CD4-positive, alpha-beta memory T cell (primary cell): Measurements from ENCODE around the gene RGS7. TPM values are rescaled to one million over a fixed set of nuclear protein-coding genes. Genes with fewer than 3 reads are reported as not detected.
A peak's percentile ranks its signal among the peaks of the same experiment; 100 is the strongest.
"Not testable (repeated sequence)": the region's sequence is repeated elsewhere in the genome, so short reads cannot be mapped to it uniquely, and the experiment has no call there.

Experiments
- CTCF ChIA-PET: fragments of 350-600 bp; sonication (Branson Sonifier 250); formaldehyde crosslinking; loops from one replicate; lab custom pipeline; 2021; ENCODE audit warnings: inconsistent platforms; ENCODE audit not compliant: partially characterized antibody; lab: Charles Lee
- POLR2A ChIA-PET: fragments of 350-600 bp; sonication (Branson Sonifier 250); formaldehyde crosslinking; loops from one replicate; lab custom pipeline; 2021; ENCODE audit not compliant: partially characterized antibody; lab: Charles Lee
- DNase-seq, 5 donors: peaks; one replicate each; pipeline versions ENCODE4 v3.0.0 to v3.0.0-alpha.2; 2020 to 2022; ENCODE audit warnings: mixed read lengths in 1 of 5
- H3K27ac ChIP-seq: one replicate; pipeline ENCODE4 v1.7.0; 2013; ENCODE audit warnings: low read depth, low read length
- H3K27me3 ChIP-seq: 2 replicates; pipeline ENCODE4 v1.7.0; 2013; ENCODE audit warnings: mild to moderate bottlenecking, low read length, moderate library complexity; ENCODE audit not compliant: insufficient read depth
- H3K36me3 ChIP-seq: 2 replicates; pipeline ENCODE4 v1.7.0; 2013; ENCODE audit warnings: mild to moderate bottlenecking, low read length, moderate library complexity; ENCODE audit not compliant: insufficient read depth
- H3K4me1 ChIP-seq: 2 replicates; pipeline ENCODE4 v1.7.0; 2013; ENCODE audit warnings: mild to moderate bottlenecking, low read length, moderate library complexity; ENCODE audit not compliant: insufficient read depth
- H3K4me3 ChIP-seq, 2 donors: one replicate each; pipeline ENCODE4 v1.7.0; 2013; ENCODE audit warnings: low read length in 2 of 2, mild to moderate bottlenecking in 1 of 2
- H3K9me3 ChIP-seq, 2 donors: one replicate each; pipeline ENCODE4 v1.7.0; 2013; ENCODE audit warnings: low read length in 2 of 2, control low read depth in 1 of 2; ENCODE audit not compliant: control insufficient read depth in 1 of 2
- H3K27ac Mint-ChIP-seq, 7 donors: one replicate each; pipeline ENCODE4 v1.8.0; 2020 to 2021; ENCODE audit warnings: mixed read lengths in 7 of 7, mild to moderate bottlenecking in 6 of 7, inconsistent platforms in 3 of 7, moderate library complexity in 3 of 7
- H3K27me3 Mint-ChIP-seq, 2 donors: one replicate each; pipeline ENCODE4 v1.8.0; 2020 to 2021; ENCODE audit warnings: mixed read lengths in 2 of 2
- H3K36me3 Mint-ChIP-seq, 2 donors: one replicate each; pipeline ENCODE4 v1.8.0; 2020 to 2021; ENCODE audit warnings: mixed read lengths in 2 of 2, inconsistent platforms in 1 of 2, mild to moderate bottlenecking in 1 of 2
- H3K4me1 Mint-ChIP-seq, 4 donors: one replicate each; pipeline ENCODE4 v1.8.0; 2020 to 2021; ENCODE audit warnings: mixed read lengths in 4 of 4, mild to moderate bottlenecking in 1 of 4
- H3K4me3 Mint-ChIP-seq, 8 donors: one replicate each; pipeline ENCODE4 v1.8.0; 2020 to 2021; ENCODE audit warnings: mixed read lengths in 8 of 8, mild to moderate bottlenecking in 7 of 8, moderate library complexity in 6 of 8, inconsistent platforms in 3 of 8
- H3K9me3 Mint-ChIP-seq, 8 donors: one replicate each; pipeline ENCODE4 v1.8.0; 2020 to 2021; ENCODE audit warnings: mixed read lengths in 8 of 8, mild to moderate bottlenecking in 5 of 8, inconsistent platforms in 3 of 8, moderate library complexity in 1 of 8
- intact Hi-C: fragments of 100-400 bp; cut with micrococcal nuclease; formaldehyde crosslinking; loops from one replicate; pipeline ENCODE4 v1.15.1; 2023
- microRNA-seq: library from miRNA; unstranded; fragments of <30 nt; microRNA quantifications from one replicate; pipeline ENCODE4 v1.2.0, GENCODE V29; 2021; ENCODE audit warnings: borderline replicate concordance, borderline number of aligned reads, borderline microRNAs expressed, mixed read lengths
- polyA plus RNA-seq, 2 donors: library from polyadenylated mRNA; unstranded; fragments of 300-500 nt; fragmentation: Illumina TruSeq; gene quantifications; one replicate each; pipeline ENCODE4 v1.2.3, GENCODE V29; 2021
- total RNA-seq, 2 experiments: library from RNA; stranded (reverse); gene quantifications; one replicate each; pipeline ENCODE4 v1.2.3, GENCODE V29; 2021

Gene RGS7
- total and polyA plus RNA-seq, 4 experiments from 2014 or later, result not detected

DNA sequence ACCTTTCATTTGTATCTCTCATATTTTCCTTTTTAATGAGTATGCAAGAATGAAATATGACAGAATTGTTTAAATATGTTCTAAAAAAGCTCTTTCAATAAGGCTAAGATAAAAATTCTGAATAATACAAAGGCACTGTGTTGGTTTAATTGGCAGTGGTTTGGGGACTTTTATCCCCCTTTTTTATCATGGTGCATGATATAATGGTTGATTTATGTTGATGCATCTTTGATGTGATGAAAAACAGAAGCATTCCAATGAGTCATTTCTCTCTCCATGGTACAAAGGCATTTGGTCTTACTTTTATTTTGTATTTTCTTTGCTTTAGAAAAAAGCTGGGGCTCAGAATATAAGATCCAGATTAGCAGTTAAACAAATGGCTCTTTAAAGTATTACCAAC lies 617.9 kb downstream of the RGS7 start:
- Histone ChIP-seq H3K4me3 (no peak overlapping the region), H3K27me3 (no peaks in the 10 kb centered on the region), H3K27ac (no peak overlapping the region), H3K36me3 (no peaks in the 10 kb centered on the region), H3K4me1 (no peaks in the 10 kb centered on the region), H3K9me3 (no peaks in the 10 kb centered on the region)
- Mint-ChIP-seq H3K4me1 (no peaks in the 10 kb centered on the region), H3K9me3 (peaks cover 0 to 2% (median 0%) of the 10 kb centered on the region in 8 donors), H3K27me3 (no peaks in the 10 kb centered on the region), H3K27ac (no peak overlapping the region), H3K4me3 (no peak overlapping the region), H3K36me3 (no peaks in the 10 kb centered on the region)
- no peak for DNase-seq
- intact Hi-C loops, result no loop called here
- ChIA-PET CTCF (no interaction called here), POLR2A (no interaction called here)

DNA sequence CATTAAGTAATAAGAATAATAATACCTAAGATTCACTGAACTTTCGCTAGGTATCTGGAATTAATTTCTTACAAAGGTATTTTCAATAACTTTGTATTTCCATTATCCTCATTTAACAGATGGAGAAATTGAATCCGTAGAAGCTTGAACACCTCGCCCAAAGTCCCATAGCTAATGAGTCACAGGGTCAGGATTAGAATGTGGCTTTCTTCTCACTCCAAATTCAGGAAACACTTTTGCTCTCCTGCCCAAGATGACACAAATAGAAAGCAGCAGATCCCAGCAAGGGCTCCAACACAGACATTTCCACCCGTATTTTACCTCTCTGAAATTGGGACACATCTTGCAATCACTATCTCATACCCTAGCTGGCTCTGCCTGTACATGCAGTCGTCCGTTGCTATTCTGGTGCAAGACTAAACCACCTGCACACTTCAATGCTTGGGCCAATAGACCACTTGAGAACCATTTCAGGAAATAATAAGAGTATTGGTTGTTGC lies 619.2 kb downstream of the RGS7 start:
- Mint-ChIP-seq H3K4me3 (no peak overlapping the region), H3K27ac (no peak overlapping the region), H3K27me3 (no peaks in the 10 kb centered on the region), H3K36me3 (no peaks in the 10 kb centered on the region), H3K9me3 (no peaks in the 10 kb centered on the region), H3K4me1 (no peaks in the 10 kb centered on the region)
- ChIA-PET CTCF (no interaction called here), POLR2A (no interaction called here)
- Histone ChIP-seq H3K36me3 (no peaks in the 10 kb centered on the region), H3K9me3 (no peaks in the 10 kb centered on the region), H3K27ac (no peak overlapping the region), H3K4me3 (no peak overlapping the region), H3K4me1 (no peaks in the 10 kb centered on the region), H3K27me3 (no peaks in the 10 kb centered on the region)
- intact Hi-C loops, result no loop called here
- DNase-seq, result no peak

DNA sequence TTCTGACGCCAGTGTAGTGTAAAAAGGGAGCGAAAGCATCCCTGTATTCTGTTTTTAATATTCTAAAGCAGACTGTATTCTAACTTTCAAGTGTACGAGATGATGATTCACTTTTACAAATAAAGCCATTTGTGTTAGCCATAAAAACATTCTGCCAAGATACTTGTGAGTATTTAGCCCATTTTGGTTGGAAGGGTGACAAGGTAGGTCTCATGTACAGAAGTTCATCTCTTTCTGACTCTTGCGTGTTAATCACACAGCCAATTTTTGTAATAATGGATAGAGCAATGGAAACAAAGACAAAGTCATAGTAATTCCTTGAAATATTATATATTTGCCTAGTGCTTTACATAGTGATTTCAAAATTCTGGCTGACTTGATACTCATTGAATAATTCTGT lies 619.7 kb downstream of the RGS7 start:
- no peak overlapping the region for H3K4me3 Mint-ChIP-seq
- no peaks in the 10 kb centered on the region for H3K9me3 Mint-ChIP-seq
- H3K27me3 Mint-ChIP-seq, result no peaks in the 10 kb centered on the region
- H3K36me3 Mint-ChIP-seq, result no peaks in the 10 kb centered on the region
- H3K27ac Mint-ChIP-seq, result no peak overlapping the region
- H3K27me3 ChIP-seq, result no peaks in the 10 kb centered on the region
- H3K9me3 ChIP-seq, result no peaks in the 10 kb centered on the region
- no peaks in the 10 kb centered on the region for H3K4me1 ChIP-seq
- intact Hi-C loops, result no loop called here
- H3K27ac ChIP-seq, result no peak overlapping the region
- no peak overlapping the region for H3K4me3 ChIP-seq
- H3K36me3 ChIP-seq, result no peaks in the 10 kb centered on the region
- POLR2A ChIA-PET, result no interaction called here
- no peaks in the 10 kb centered on the region for H3K4me1 Mint-ChIP-seq
- CTCF ChIA-PET, result no interaction called here
- no peak for DNase-seq

DNA sequence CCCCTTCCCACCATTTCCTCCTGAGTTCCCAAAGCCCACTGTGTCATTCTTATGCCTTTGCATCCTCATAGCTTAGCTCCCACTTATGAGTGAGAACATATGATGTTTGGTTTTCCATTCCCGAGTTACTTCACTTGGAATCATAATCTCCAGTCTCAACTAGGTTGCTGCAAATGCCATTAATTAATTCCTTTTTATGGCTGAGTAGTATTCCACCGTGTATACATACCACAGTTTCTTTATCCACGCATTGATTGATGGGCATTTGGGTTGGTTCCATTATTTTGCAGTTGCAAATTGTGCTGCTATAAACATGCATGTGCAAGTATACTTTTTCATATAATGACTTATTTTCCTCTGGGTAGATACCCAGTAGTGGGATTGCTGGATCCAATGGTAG lies 622.3 kb downstream of the RGS7 start:
- H3K36me3 ChIP-seq, H3K9me3 ChIP-seq, H3K4me1 ChIP-seq, H3K27ac Mint-ChIP-seq, H3K4me3 ChIP-seq, H3K36me3 Mint-ChIP-seq, H3K27me3 ChIP-seq, CTCF ChIA-PET, POLR2A ChIA-PET, H3K27me3 Mint-ChIP-seq, H3K9me3 Mint-ChIP-seq, H3K27ac ChIP-seq, DNase-seq, H3K4me3 Mint-ChIP-seq, intact Hi-C loops, H3K4me1 Mint-ChIP-seq: not testable (repeated sequence)

DNA sequence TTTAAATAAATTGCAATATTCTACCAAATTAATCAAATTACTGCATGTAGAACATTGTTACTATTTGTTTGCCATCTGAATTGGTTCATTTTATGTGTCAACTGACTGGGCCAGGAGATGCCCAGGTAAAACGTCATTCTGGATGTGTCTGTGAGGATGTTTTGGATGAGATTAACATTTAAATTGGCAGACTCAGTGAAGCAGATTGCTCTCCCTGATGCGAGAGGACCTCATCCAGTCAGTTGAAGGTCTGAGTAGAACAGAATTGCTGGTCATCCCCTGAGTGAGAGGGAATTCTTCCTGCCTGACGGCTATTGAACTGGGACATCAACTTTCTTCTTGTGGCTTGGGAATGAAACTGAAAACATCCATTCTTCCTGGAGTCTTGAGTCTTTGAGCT lies 623.0 kb downstream of the RGS7 start:
- Histone ChIP-seq H3K27me3 (no peaks in the 10 kb centered on the region), H3K9me3 (no peaks in the 10 kb centered on the region), H3K4me3 (no peak overlapping the region), H3K36me3 (no peaks in the 10 kb centered on the region), H3K27ac (no peak overlapping the region), H3K4me1 (no peaks in the 10 kb centered on the region)
- Mint-ChIP-seq H3K9me3 (peaks cover 0 to 3% (median 0%) of the 10 kb centered on the region in 8 donors), H3K4me1 (peaks cover 0 to 2% (median under 1%) of the 10 kb centered on the region in 4 donors), H3K4me3 (no peak overlapping the region), H3K27ac (no peak overlapping the region), H3K27me3 (no peaks in the 10 kb centered on the region), H3K36me3 (no peaks in the 10 kb centered on the region)
- CTCF ChIA-PET, result no interaction called here
- no peak for DNase-seq
- intact Hi-C loops, result no loop called here
- POLR2A ChIA-PET, result no interaction called here

DNA sequence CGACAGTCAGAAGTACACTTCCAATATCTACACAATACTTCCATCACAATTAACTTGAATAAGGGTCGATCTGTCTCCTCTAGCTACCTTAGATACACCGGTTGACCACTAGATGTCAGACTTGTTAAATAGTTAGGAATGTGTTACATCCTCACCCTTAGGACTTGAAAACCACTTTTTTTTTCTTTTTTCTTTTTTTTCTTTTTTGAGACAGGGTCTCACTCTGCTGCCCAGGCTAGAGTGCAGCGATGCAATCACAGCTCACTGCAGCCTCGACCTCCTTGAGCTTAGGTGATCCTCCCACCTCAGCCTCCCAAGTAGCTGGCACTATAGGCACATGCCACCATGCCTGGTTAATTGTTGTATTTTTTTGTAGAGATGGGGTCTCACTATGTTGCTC lies 624.6 kb downstream of the RGS7 start:
- Histone ChIP-seq H3K27ac (no peak overlapping the region), H3K36me3 (no peaks in the 10 kb centered on the region), H3K4me1 (no peaks in the 10 kb centered on the region), H3K27me3 (no peaks in the 10 kb centered on the region), H3K9me3 (no peaks in the 10 kb centered on the region), H3K4me3 (no peak overlapping the region)
- H3K27ac Mint-ChIP-seq, result no peak overlapping the region
- H3K4me1 Mint-ChIP-seq, result peaks cover 0 to 2% (median under 1%) of the 10 kb centered on the region in 4 donors
- POLR2A ChIA-PET, result no interaction called here
- no peaks in the 10 kb centered on the region for H3K27me3 Mint-ChIP-seq
- H3K9me3 Mint-ChIP-seq, result peaks cover 0 to 3% (median 0%) of the 10 kb centered on the region in 8 donors
- intact Hi-C loops, result no loop called here
- peak in 3 of 5 donors; percentile 2 to 14 (median 8) for DNase-seq
- H3K4me3 Mint-ChIP-seq, result no peak overlapping the region
- CTCF ChIA-PET, result interaction anchor here (1.7 kb wide), 1 partner anchor 9 kb away, joined by 4 read pairs; no protein-coding TSS in a partner anchor
- no peaks in the 10 kb centered on the region for H3K36me3 Mint-ChIP-seq

Small RNA genes lying within 50 kb of the gene (microRNA-seq; reads per million reads assigned to microRNA genes)
- gene MIR3123, result not detected

Other genes starting within 250 kb of the RGS7 start
- gene FH, start 162.6 kb upstream of the RGS7 start, total RNA-seq, result 10 to 100 TPM; 21.0 to 25.9 TPM
- gene FH, start 162.6 kb upstream of the RGS7 start, polyA plus RNA-seq, result 10 to 100 TPM; 31.1 to 36.2 TPM
- gene KMO, start 175.2 kb upstream of the RGS7 start, total RNA-seq, result 1 to 10 TPM in 1 of 2 experiments, under 1 TPM in 1; 0.44 to 1.1 TPM
- gene KMO, start 175.2 kb upstream of the RGS7 start, polyA plus RNA-seq, result under 1 TPM in 1 of 2 donors, not detected in 1; 0.37 TPM